Measurements from ENCODE around the gene KCNN3. TPM values are rescaled to one million over a fixed set of nuclear protein-coding genes. Genes with fewer than 3 reads are reported as not detected.

Gene KCNN3
- total and polyA plus RNA-seq, 10 donors, result 0.13 to 15.1 (median 7.4) TPM

DNA sequence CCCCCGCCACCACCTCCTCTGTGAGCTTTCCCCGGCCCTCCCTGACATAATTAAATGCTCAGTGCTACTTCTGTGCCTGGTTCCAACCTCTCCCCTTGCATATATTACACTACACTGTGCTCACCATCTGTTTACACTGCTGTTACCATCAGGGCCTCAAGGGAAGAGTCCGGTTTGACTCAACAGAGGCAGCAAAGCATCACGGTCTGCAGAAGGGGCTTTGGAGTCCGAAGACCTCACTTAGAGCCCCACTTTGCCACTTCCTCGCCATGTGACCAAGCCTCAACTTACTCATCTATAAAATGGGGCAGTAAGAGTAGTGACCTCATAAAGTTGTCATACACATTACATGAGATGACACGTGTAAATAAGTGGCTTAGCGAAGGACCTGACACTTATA, 27.4 kb downstream of the KCNN3 start:
- no peak for DNase-seq
- Histone ChIP-seq H3K4me1 (peaks cover 0 to 39% (median 16%) of the 10 kb centered on the region in 6 donors), H3K36me3 (no peaks in the 10 kb centered on the region), H3K27ac (no peak overlapping the region), H3K27me3 (replicated peaks in 1 of 7) (no peaks in the 10 kb centered on the region), H3K4me3 (no peak overlapping the region), H3K9me3 (no peaks in the 10 kb centered on the region)
- intact Hi-C loops (cut with DNase I; ENCODE audit: low total_unique reads), result no loop called here
- 77 to 89% (median 81%) methylated on average over 7 of the region's 8 CpGs for WGBS, 5 donors
- TF ChIP-seq POLR2A (IDR thresholded peaks at IDR 0.05) (no peak), POLR2AphosphoS5 (IDR thresholded peaks at IDR 0.05) (no peak)
- TF ChIP-seq, protein P1, sequence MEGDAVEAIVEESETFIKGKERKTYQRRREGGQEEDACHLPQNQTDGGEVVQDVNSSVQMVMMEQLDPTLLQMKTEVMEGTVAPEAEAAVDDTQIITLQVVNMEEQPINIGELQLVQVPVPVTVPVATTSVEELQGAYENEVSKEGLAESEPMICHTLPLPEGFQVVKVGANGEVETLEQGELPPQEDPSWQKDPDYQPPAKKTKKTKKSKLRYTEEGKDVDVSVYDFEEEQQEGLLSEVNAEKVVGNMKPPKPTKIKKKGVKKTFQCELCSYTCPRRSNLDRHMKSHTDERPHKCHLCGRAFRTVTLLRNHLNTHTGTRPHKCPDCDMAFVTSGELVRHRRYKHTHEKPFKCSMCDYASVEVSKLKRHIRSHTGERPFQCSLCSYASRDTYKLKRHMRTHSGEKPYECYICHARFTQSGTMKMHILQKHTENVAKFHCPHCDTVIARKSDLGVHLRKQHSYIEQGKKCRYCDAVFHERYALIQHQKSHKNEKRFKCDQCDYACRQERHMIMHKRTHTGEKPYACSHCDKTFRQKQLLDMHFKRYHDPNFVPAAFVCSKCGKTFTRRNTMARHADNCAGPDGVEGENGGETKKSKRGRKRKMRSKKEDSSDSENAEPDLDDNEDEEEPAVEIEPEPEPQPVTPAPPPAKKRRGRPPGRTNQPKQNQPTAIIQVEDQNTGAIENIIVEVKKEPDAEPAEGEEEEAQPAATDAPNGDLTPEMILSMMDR (IDR thresholded peaks at IDR 0.05 in 8 of 11, conservative IDR thresholded peaks at IDR 0.05 in 3 of 11), result no peak

DNA sequence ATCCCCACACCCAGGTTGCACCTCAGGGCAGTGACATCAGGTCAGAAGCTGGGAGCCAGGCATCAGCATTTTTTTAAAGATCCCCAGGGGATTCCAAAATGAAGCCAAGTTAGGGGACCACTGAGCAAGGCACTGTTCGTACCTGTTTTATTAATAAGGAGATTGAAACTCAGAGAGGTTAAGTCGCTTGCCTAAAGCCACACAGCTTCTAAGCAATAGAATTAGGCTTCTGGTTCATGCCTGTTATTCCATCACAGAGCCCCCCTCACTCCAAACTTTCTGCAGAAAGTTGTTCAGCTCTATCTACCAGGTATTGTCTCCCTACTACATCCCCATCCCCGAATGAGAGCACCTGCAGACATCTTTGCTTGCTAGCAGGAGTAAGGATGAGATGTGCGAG, 28.7 kb downstream of the KCNN3 start:
- 71 to 89% (median 77%) methylated on average over 4 of the region's 4 CpGs for WGBS, 5 donors
- Histone ChIP-seq H3K9me3 (no peaks in the 10 kb centered on the region), H3K4me1 (peaks cover 0 to 27% (median 14%) of the 10 kb centered on the region in 6 donors), H3K36me3 (no peaks in the 10 kb centered on the region), H3K27ac (no peak overlapping the region), H3K27me3 (replicated peaks in 1 of 7) (no peaks in the 10 kb centered on the region), H3K4me3 (no peak overlapping the region)
- TF ChIP-seq POLR2AphosphoS5 (IDR thresholded peaks at IDR 0.05) (no peak), POLR2A (IDR thresholded peaks at IDR 0.05) (no peak)
- TF ChIP-seq, protein P1 (IDR thresholded peaks at IDR 0.05 in 8 of 11, conservative IDR thresholded peaks at IDR 0.05 in 3 of 11), result no peak
- DNase-seq, result no peak
- intact Hi-C loops (cut with DNase I; ENCODE audit: low total_unique reads), result no loop called here

DNA sequence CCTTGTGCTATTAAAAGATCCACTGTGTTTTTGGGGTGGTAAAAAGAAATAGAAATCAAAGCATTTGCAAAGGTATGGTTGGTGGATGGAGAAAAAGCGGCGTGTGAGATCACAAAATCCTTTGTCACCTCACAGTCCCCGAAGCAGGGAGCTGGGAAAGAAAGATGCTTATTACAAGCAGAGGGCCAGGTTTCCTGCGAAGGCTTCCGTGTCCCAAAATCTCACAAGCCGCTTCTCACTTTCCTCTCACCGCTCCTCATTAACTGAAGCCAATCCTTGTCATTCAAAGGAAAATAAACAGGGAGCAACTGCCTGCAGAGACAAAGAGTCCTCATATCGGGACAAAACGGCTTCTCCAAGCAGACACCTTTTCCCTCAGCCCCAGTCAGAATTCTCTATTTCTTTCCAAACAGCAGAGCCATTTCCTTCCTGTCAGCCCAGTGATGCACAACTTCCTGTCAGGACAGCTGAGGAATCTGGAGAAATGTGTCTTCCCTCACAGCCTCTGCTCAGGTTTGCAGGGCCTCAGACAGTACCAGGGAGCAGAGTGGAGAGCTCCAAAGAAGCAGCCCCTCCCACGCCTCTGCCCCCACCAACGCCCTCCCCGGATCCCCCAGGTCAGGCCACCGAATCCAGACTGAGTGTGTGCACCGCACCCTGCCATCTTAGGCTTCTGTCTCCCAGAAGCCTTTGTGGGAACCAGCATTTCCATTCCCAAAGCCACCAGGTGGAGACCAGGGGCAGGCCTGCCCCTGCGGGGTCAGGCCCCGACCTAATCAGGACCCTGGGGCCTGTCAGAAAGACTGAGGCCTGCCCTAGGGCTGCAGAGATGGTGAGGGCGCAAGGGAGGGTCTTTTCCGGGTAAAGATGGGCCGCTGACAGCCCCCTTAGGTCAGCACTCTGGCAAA, 29.6 kb downstream of the KCNN3 start:
- no peak overlapping the region for H3K4me3 ChIP-seq
- DNase-seq, result no peak
- TF ChIP-seq POLR2A (IDR thresholded peaks at IDR 0.05) (no peak), POLR2AphosphoS5 (IDR thresholded peaks at IDR 0.05) (no peak)
- TF ChIP-seq, protein P1 (IDR thresholded peaks at IDR 0.05 in 8 of 11, conservative IDR thresholded peaks at IDR 0.05 in 3 of 11), result no peak
- H3K9me3 ChIP-seq, result no peaks in the 10 kb centered on the region
- H3K36me3 ChIP-seq, result no peaks in the 10 kb centered on the region
- peaks cover 0 to 4% (median 0%) of the 10 kb centered on the region in 7 donors for H3K27me3 ChIP-seq (replicated peaks in 1 of 7)
- peaks cover 0 to 20% (median 10%) of the 10 kb centered on the region in 6 donors for H3K4me1 ChIP-seq
- 63 to 76% (median 71%) methylated on average over 19 of the region's 19 CpGs for WGBS, 5 donors
- intact Hi-C loops (cut with DNase I; ENCODE audit: low total_unique reads), result no loop called here
- H3K27ac ChIP-seq, result peak overlapping the region in 4 of 8 donors; percentile 7 to 54 (median 29)

DNA sequence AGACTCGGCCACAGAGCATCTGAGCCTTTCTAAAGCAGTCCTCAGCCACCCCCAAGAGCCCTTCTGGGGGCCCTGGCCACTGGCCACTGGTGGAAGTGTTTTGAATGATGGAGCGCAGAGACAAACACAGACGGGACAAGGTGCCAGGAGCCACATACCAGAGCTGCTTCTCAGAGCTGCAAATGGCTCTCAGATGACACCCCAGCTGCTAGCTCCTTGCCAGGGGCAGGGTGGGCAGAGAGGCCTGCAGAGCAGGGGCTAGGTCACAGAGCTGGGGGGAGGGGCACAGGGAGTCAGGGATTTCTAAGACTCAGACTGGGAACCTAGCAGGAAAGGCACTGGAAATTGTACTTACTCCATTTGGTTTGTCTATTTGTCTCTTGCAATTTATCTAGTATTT, 30.4 kb downstream of the KCNN3 start:
- Histone ChIP-seq H3K27ac (no peak overlapping the region), H3K27me3 (replicated peaks in 1 of 7) (peaks cover 0 to 4% (median 0%) of the 10 kb centered on the region in 7 donors), H3K9me3 (no peaks in the 10 kb centered on the region), H3K36me3 (no peaks in the 10 kb centered on the region), H3K4me3 (no peak overlapping the region), H3K4me1 (peaks cover 0 to 20% (median 10%) of the 10 kb centered on the region in 6 donors)
- no peak for DNase-seq
- intact Hi-C loops (cut with DNase I; ENCODE audit: low total_unique reads), result no loop called here
- TF ChIP-seq POLR2A (IDR thresholded peaks at IDR 0.05) (no peak), POLR2AphosphoS5 (IDR thresholded peaks at IDR 0.05) (no peak)
- TF ChIP-seq, protein P1 (IDR thresholded peaks at IDR 0.05 in 8 of 11, conservative IDR thresholded peaks at IDR 0.05 in 3 of 11), result no peak
- WGBS, 5 donors, result 66 to 79% (median 72%) methylated on average over 3 of the region's 3 CpGs; no CpG with 5 or more reads in 1 of the 5 donors
